Uterus (tissue), 4 donors: Measurements from ENCODE around the gene PSME3. TPM values are rescaled to one million over a fixed set of nuclear protein-coding genes. Genes with fewer than 3 reads are reported as not detected.
"Not testable (repeated sequence)": the region's sequence is repeated elsewhere in the genome, so short reads cannot be mapped to it uniquely, and the experiment has no call there.

Source experiments
- DNase-seq, 2 donors: peaks; one replicate each; pipeline ENCODE4 v3.0.0-alpha.2; 2019 to 2020
- H3K27ac ChIP-seq, 2 donors: fragments of 200-600 bp; sonication (generic); 1 replicate in 1 of 2; 2 replicates in 1 of 2; pipeline ENCODE4 v1.5.1; 2016 to 2018
- H3K27me3 ChIP-seq, 2 donors: fragments of 200-600 bp; sonication (generic); one replicate each; pipeline ENCODE4 v1.5.1; 2018 to 2019; ENCODE audit warnings: control low read depth in 1 of 2
- H3K36me3 ChIP-seq, 2 donors: fragments of 200-600 bp; sonication (generic); one replicate each; pipeline ENCODE4 v1.5.1; 2019; ENCODE audit warnings: control low read depth in 1 of 2
- H3K4me1 ChIP-seq, 2 donors: fragments of 200-600 bp; sonication (generic); one replicate each; pipeline ENCODE4 v1.5.1; 2018 to 2019; ENCODE audit warnings: control low read depth in 1 of 2
- H3K4me3 ChIP-seq, 2 donors: fragments of 200-600 bp; sonication (generic); 1 replicate in 1 of 2; 2 replicates in 1 of 2; pipeline ENCODE4 v1.5.1; 2018 to 2019; ENCODE audit warnings: mild to moderate bottlenecking in 1 of 2
- H3K9me3 ChIP-seq, 2 donors: fragments of 200-600 bp; sonication (generic); one replicate each; pipeline ENCODE4 v1.5.1; 2019; ENCODE audit warnings: control low read depth in 1 of 2
- CTCF ChIP-seq, 4 experiments: fragments of 200-600 bp in 2 of 4; fragments of 450-650 bp in 2 of 4; sonication (generic) in 2 of 4; IDR thresholded peaks; one replicate each; pipeline ENCODE4 v1.5.1; 2016 to 2019; ENCODE audit warnings: antibody characterized with exemption in 4 of 4, mild to moderate bottlenecking in 2 of 4, moderate library complexity in 1 of 4
- POLR2A ChIP-seq, 2 donors: fragments of 450-650 bp; IDR thresholded peaks; one replicate each; pipeline ENCODE4 v1.6.1; 2016; ENCODE audit warnings: antibody characterized with exemption in 2 of 2, mild to moderate bottlenecking in 1 of 2, moderate library complexity in 1 of 2
- intact Hi-C: fragments of 100-400 bp; cut with DNase I; formaldehyde crosslinking; loops from one replicate; pipeline ENCODE4 v1.15.1; 2023; ENCODE audit warnings: low total_unique reads
- total RNA-seq, 4 donors: library from RNA; depleted of rRNA in 3 of 4; stranded (reverse); fragments of >200 nt in 3 of 4; gene quantifications; one replicate each; pipeline versions ENCODE4 v1.1.0 to v1.2.4, GENCODE V29; 2014 to 2023
- donor health status: DM: yes; HTN: yes; CAD: no.

Gene PSME3
- total RNA-seq, 4 donors from 2014 or later: 9.7 to 74.3 (median 46.0) TPM

DNA sequence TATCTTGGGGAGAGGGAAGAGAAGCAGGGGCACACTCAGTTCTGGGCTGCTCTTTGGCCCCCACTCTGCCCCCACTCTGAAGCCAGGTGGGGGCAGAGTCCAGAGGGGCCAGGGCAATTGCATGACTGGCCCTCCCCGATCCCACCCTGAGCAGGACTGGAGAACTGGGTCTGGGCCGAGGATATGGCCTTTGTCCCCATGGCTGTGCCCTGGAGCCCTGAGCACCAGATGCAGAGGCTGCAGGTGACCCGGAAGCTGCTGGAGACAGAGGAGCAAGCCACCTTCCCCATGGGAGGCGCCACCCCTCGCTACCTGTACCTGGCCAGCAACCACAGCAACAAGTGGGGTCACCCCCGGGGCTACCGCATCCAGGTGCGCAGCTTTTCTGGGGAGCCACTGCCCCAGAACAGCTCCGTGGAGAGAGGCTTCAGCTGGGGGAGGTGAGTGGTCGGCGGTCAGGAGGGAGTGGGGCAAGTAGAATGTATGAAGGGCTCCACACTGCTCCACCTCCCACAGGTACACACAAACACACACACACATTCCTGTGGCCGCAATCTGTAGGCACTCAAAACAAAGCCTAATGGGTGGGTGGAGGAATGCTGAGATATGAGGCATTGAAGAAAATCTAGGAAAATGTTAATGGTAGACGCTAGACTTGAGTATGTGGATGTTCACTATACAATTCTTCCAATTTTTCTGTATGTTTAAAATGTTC lies 39.2 kb downstream of the PSME3 start:
- intact Hi-C loops: no loop called here
- H3K9me3 ChIP-seq: peaks cover 0 to 8% of the 10 kb centered on the region in 2 donors
- DNase-seq: no peak
- no peaks in the 10 kb centered on the region for H3K36me3 ChIP-seq
- no peaks in the 10 kb centered on the region for H3K4me1 ChIP-seq
- no peak for TF ChIP-seq CTCF (IDR thresholded peaks at IDR 0.05)
- no peak overlapping the region for H3K27ac ChIP-seq
- H3K4me3 ChIP-seq: no peak overlapping the region
- H3K27me3 ChIP-seq: no peaks in the 10 kb centered on the region

GRCh38 chr17:42873315-42873714 lies 40.1 kb downstream of the PSME3 start:
- H3K4me3 ChIP-seq: no peak overlapping the region
- H3K9me3 ChIP-seq: peaks cover 0 to 8% of the 10 kb centered on the region in 2 donors
- intact Hi-C loops: no loop called here
- H3K27ac ChIP-seq: no peak overlapping the region
- DNase-seq: no peak
- TF ChIP-seq POLR2A (IDR thresholded peaks at IDR 0.05): no peak
- no peaks in the 10 kb centered on the region for H3K27me3 ChIP-seq
- no peaks in the 10 kb centered on the region for H3K4me1 ChIP-seq
- no peaks in the 10 kb centered on the region for H3K36me3 ChIP-seq

DNA sequence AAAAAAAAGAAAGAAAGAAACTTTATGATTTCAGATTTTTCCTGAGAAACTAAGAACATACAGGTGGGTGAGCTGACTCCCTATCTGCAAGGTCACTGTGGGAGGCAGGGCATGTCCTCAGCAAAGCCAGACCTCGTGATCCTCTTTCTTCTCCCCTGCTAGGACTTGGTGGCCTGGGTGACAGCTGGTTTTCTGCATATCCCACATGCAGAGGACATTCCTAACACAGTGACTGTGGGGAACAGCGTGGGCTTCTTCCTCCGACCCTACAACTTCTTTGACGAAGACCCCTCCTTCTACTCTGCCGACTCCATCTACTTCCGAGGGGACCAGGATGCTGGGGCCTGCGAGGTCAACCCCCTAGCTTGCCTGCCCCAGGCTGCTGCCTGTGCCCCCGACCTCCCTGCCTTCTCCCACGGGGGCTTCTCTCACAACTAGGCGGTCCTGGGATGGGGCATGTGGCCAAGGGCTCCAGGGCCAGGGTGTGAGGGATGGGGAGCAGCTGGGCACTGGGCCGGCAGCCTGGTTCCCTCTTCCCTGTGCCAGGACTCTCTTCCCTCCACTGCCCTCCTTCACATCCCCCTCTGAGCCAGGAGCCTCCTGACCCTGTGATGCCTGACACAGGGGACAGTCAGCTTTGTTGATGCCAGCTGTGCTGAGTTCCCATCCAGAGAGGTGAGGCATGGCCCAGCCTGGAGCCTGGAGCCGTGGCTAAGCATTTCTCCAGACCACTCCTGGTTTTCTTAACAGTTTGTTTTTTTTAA lies 40.9 kb downstream of the PSME3 start:
- intact Hi-C loops, H3K27ac ChIP-seq, DNase-seq, H3K27me3 ChIP-seq, H3K36me3 ChIP-seq, H3K4me3 ChIP-seq, H3K9me3 ChIP-seq, H3K4me1 ChIP-seq: not testable (repeated sequence)

- Histone ChIP-seq H3K36me3 (no peaks in the 10 kb centered on the region), H3K27ac (no peak overlapping the region), H3K4me1 (no peaks in the 10 kb centered on the region), H3K27me3 (no peaks in the 10 kb centered on the region), H3K9me3 (no peaks in the 10 kb centered on the region), H3K4me3 (no peak overlapping the region)
- DNase-seq: no peak
- intact Hi-C loops: no loop called here
- TF ChIP-seq CTCF (IDR thresholded peaks at IDR 0.05) (no peak), POLR2A (IDR thresholded peaks at IDR 0.05) (no peak)
Observed at GRCh38 chr17:42877037-42877436, 43.8 kb downstream of the PSME3 start.

GRCh38 chr17:42878123-42878880 lies 45.1 kb downstream of the PSME3 start:
- TF ChIP-seq CTCF (IDR thresholded peaks at IDR 0.05) (no peak), POLR2A (IDR thresholded peaks at IDR 0.05) (no peak)
- Histone ChIP-seq H3K27ac (no peak overlapping the region), H3K9me3 (no peaks in the 10 kb centered on the region), H3K36me3 (no peaks in the 10 kb centered on the region), H3K4me1 (no peaks in the 10 kb centered on the region), H3K4me3 (no peak overlapping the region), H3K27me3 (no peaks in the 10 kb centered on the region)
- intact Hi-C loops: no loop called here
- DNase-seq: no peak
